ENCODE data around the gene ZC3H10. TPM values are rescaled to one million over a fixed set of nuclear protein-coding genes. Genes with fewer than 3 reads are reported as not detected.

The ZC3H10 gene
- total RNA-seq, 1 donor from 2014 or later, result 3.7 TPM

Other genes starting within 250 kb of the ZC3H10 start
- 30.0 and 38.7 TPM in 2 replicates for gene PYM1, start 190.4 kb upstream of the ZC3H10 start, total RNA-seq
- 92.2 and 105 TPM in 2 replicates for gene DGKA, start 187.1 kb upstream of the ZC3H10 start, total RNA-seq
- 1.6 and 1.9 TPM in 2 replicates for gene PMEL, start 152.2 kb upstream of the ZC3H10 start, total RNA-seq
- 12.9 and 29.0 TPM in 2 replicates for gene CDK2, start 151.4 kb upstream of the ZC3H10 start, total RNA-seq
- gene RAB5B, start 144.2 kb upstream of the ZC3H10 start, total RNA-seq, result 92.9 and 119 TPM in 2 replicates
- 9.6 and 17.2 TPM in 2 replicates for gene SUOX, start 121.0 kb upstream of the ZC3H10 start, total RNA-seq
- gene IKZF4, start 97.2 kb upstream of the ZC3H10 start, total RNA-seq, result 1.9 and 3.7 TPM in 2 replicates
- gene RPS26, start 76.3 kb upstream of the ZC3H10 start, total RNA-seq, result 119 and 710 TPM in 2 replicates
- 5.1 and 19.4 TPM in 2 replicates for gene ERBB3, start 38.1 kb upstream of the ZC3H10 start, total RNA-seq
- 148 and 159 TPM in 2 replicates for gene PA2G4, start 13.7 kb upstream of the ZC3H10 start, total RNA-seq
- 1,963 and 2,452 TPM in 2 replicates for gene RPL41, start 1.6 kb upstream of the ZC3H10 start, total RNA-seq
- 347 and 558 TPM in 2 replicates for gene ESYT1, start 10.0 kb downstream of the ZC3H10 start, total RNA-seq
- 57.8 and 70.2 TPM in 2 replicates for gene MYL6B, start 34.3 kb downstream of the ZC3H10 start, total RNA-seq
- gene MYL6, start 40.1 kb downstream of the ZC3H10 start, total RNA-seq, result 2,255 and 3,927 TPM in 2 replicates
- 17.4 and 61.2 TPM in 2 replicates for gene SMARCC2, start 71.2 kb downstream of the ZC3H10 start, total RNA-seq
- gene RNF41, start 103.7 kb downstream of the ZC3H10 start, total RNA-seq, result 84.4 and 140 TPM in 2 replicates
- 17.8 and 20.8 TPM in 2 replicates for gene NABP2, start 106.1 kb downstream of the ZC3H10 start, total RNA-seq
- gene SLC39A5, start 111.8 kb downstream of the ZC3H10 start, total RNA-seq, result 0.20 TPM in 1 of 2 replicates, not detected in the other
- 27.8 and 76.4 TPM in 2 replicates for gene ANKRD52, start 140.1 kb downstream of the ZC3H10 start, total RNA-seq
- 7.5 and 11.2 TPM in 2 replicates for gene COQ10A, start 148.7 kb downstream of the ZC3H10 start, total RNA-seq
- 141 and 259 TPM in 2 replicates for gene CS, start 182.1 kb downstream of the ZC3H10 start, total RNA-seq
- 91.2 and 137 TPM in 2 replicates for gene CNPY2, start 197.7 kb downstream of the ZC3H10 start, total RNA-seq
- 5.6 and 22.7 TPM in 2 replicates for gene PAN2, start 215.7 kb downstream of the ZC3H10 start, total RNA-seq
- gene IL23A, start 220.6 kb downstream of the ZC3H10 start, total RNA-seq, result 1.7 and 25.2 TPM in 2 replicates
- gene STAT2, start 241.8 kb downstream of the ZC3H10 start, total RNA-seq, result 141 and 200 TPM in 2 replicates
- not detected in 2 replicates for gene APOF, start 244.6 kb downstream of the ZC3H10 start, total RNA-seq